Hepatocyte (in vitro differentiated cells): ENCODE data around the gene ERFL. TPM values are rescaled to one million over a fixed set of nuclear protein-coding genes. Genes with fewer than 3 reads are reported as not detected.

Experiments
- DNase-seq: peaks from one replicate; pipeline ENCODE4 v3.0.0-alpha.2; 2016; ENCODE audit warnings: low spot score
- H2AFZ ChIP-seq: fragments of 200-600 bp; sonication (generic); 2 replicates; pipeline ENCODE4 v1.6.0; 2016; ENCODE audit warnings: antibody characterized with exemption, mild to moderate bottlenecking
- H3K27ac ChIP-seq: fragments of 200-600 bp; sonication (generic); 2 replicates; pipeline ENCODE4 v1.5.1; 2016; ENCODE audit warnings: mild to moderate bottlenecking
- H3K27me3 ChIP-seq: fragments of 200-600 bp; sonication (generic); 2 replicates; pipeline ENCODE4 v1.6.1; 2016
- H3K36me3 ChIP-seq: fragments of 200-600 bp; sonication (generic); replicated peaks from 2 replicates; pipeline ENCODE4 v1.5.1; 2016; ENCODE audit warnings: low read depth; ENCODE audit not compliant: insufficient read depth
- H3K4me1 ChIP-seq: fragments of 200-600 bp; sonication (generic); 2 replicates; pipeline ENCODE4 v1.5.1; 2016; ENCODE audit warnings: mild to moderate bottlenecking, moderate library complexity; ENCODE audit not compliant: insufficient read depth
- H3K4me2 ChIP-seq: fragments of 200-600 bp; sonication (generic); 2 replicates; pipeline ENCODE4 v1.6.0; 2016
- H3K4me3 ChIP-seq: fragments of 200-600 bp; sonication (generic); 2 replicates; pipeline ENCODE4 v1.5.1; 2016; ENCODE audit warnings: mild to moderate bottlenecking
- H3K79me2 ChIP-seq: fragments of 200-600 bp; sonication (generic); 2 replicates; pipeline ENCODE4 v1.6.0; 2017; ENCODE audit warnings: mild to moderate bottlenecking
- H3K9me2 ChIP-seq: fragments of 200-600 bp; sonication (generic); replicated peaks from 2 replicates; pipeline ENCODE4 v1.6.0; 2017; ENCODE audit warnings: mild to moderate bottlenecking; ENCODE audit not compliant: insufficient read depth
- H3K9me3 ChIP-seq: fragments of 200-600 bp; sonication (generic); 2 replicates; pipeline ENCODE4 v1.5.1; 2016; ENCODE audit warnings: low read depth, mild to moderate bottlenecking
- H4K20me1 ChIP-seq: fragments of 200-600 bp; sonication (generic); 2 replicates; pipeline ENCODE4 v1.6.0; 2016; ENCODE audit warnings: mild to moderate bottlenecking; ENCODE audit not compliant: insufficient read depth, poor library complexity, severe bottlenecking
- EZH2 ChIP-seq: fragments of 200-600 bp; sonication (generic); IDR thresholded peaks from 2 replicates; pipeline ENCODE4 v1.6.1; 2016; ENCODE audit warnings: antibody characterized with exemption, mild to moderate bottlenecking, borderline replicate concordance
- EZH2phosphoT487 ChIP-seq: fragments of 200-600 bp; sonication (generic); IDR thresholded peaks from one replicate; pipeline ENCODE4 v1.6.1; 2018; ENCODE audit warnings: antibody characterized with exemption, mild to moderate bottlenecking, low read depth, moderate library complexity; ENCODE audit not compliant: unreplicated experiment, severe bottlenecking
- WGBS: methylation state at CpG from one replicate; pipeline ENCODE4 v1.1.6; 2016; ENCODE audit warnings: low lambda C conversion rate; ENCODE audit errors: missing lambda C conversion rate; 5-methylcytosine and 5-hydroxymethylcytosine counted together
- polyA plus RNA-seq: library from polyadenylated mRNA; unstranded; fragments of >200 nt; fragmentation: Nextera tagmentation; extraction: Ambion mirVana; gene quantifications from 2 replicates; pipeline ENCODE4 v1.2.1, GENCODE V29; 2016
- total RNA-seq: library from RNA; depleted of rRNA; stranded (reverse); fragments of >200 nt; gene quantifications from 2 replicates; pipeline ENCODE4 v1.2.3, GENCODE V29; 2014
- TF ChIP-seq, protein P1 (sequence below): fragments of 200-600 bp; sonication (generic); IDR thresholded peaks from 2 replicates; pipeline ENCODE4 v1.5.1; 2016; ENCODE audit warnings: antibody characterized with exemption, mild to moderate bottlenecking; ENCODE audit not compliant: poor library complexity

ERFL gene
- total and polyA plus RNA-seq, 2 experiments from 2014 or later: 0.53 TPM; not detected in 1

DNA sequence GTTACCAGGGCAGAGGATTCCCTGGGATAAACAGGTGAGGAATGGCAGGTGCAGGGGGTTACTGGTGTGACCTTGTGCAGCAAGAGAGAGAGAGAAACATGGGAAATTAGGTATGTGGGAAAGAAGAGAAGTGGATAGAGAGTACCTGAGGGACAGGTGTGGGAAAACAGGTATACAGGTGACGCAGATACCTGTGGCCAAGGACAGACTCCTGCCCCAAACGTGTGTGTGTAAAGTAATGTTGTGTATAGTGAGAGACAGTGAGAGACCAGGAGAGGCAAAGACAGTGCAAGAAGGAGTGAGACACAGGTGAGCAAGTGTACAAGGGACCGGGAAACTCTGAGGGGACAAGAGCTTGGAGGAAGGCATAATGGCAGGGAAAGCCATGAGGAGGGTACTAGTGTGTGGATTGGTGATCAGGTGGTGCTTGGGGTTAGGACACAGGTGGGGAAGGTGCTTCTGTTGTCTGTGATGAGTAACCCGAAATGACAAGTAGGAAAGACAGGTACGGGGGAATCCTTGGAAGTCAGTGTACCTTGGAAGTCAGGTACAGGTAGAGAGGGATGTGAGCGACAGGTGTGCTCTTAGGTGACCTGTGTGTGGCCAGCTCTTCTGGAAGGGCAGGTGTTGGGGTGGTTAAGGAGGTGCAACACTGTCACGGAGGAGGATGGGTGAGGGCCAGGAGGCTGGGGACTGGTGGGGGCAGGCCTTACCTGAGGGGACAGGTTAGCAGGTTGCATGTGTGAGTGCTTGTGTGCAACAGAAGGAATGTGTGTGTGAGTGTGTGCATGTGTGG, 2.8 kb downstream of the ERFL start:
- no peaks in the 10 kb centered on the region for H4K20me1 ChIP-seq
- peaks cover 90% of the 10 kb centered on the region for H3K27me3 ChIP-seq
- H3K79me2 ChIP-seq: no peaks in the 10 kb centered on the region
- no peak overlapping the region for H3K27ac ChIP-seq
- no peaks in the 10 kb centered on the region for H3K9me3 ChIP-seq
- TF ChIP-seq EZH2: no peak
- TF ChIP-seq, protein P1, sequence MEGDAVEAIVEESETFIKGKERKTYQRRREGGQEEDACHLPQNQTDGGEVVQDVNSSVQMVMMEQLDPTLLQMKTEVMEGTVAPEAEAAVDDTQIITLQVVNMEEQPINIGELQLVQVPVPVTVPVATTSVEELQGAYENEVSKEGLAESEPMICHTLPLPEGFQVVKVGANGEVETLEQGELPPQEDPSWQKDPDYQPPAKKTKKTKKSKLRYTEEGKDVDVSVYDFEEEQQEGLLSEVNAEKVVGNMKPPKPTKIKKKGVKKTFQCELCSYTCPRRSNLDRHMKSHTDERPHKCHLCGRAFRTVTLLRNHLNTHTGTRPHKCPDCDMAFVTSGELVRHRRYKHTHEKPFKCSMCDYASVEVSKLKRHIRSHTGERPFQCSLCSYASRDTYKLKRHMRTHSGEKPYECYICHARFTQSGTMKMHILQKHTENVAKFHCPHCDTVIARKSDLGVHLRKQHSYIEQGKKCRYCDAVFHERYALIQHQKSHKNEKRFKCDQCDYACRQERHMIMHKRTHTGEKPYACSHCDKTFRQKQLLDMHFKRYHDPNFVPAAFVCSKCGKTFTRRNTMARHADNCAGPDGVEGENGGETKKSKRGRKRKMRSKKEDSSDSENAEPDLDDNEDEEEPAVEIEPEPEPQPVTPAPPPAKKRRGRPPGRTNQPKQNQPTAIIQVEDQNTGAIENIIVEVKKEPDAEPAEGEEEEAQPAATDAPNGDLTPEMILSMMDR: no peak
- TF ChIP-seq EZH2phosphoT487: no peak
- no peaks in the 10 kb centered on the region for H3K9me2 ChIP-seq
- H2AFZ ChIP-seq: no peak overlapping the region
- DNase-seq: no peak
- H3K36me3 ChIP-seq: no peaks in the 10 kb centered on the region
- no peak overlapping the region for H3K4me2 ChIP-seq
- no peak overlapping the region for H3K4me3 ChIP-seq
- H3K4me1 ChIP-seq: peaks cover 11% of the 10 kb centered on the region
- 57% methylated on average over 7 of the region's 7 CpGs for WGBS

DNA sequence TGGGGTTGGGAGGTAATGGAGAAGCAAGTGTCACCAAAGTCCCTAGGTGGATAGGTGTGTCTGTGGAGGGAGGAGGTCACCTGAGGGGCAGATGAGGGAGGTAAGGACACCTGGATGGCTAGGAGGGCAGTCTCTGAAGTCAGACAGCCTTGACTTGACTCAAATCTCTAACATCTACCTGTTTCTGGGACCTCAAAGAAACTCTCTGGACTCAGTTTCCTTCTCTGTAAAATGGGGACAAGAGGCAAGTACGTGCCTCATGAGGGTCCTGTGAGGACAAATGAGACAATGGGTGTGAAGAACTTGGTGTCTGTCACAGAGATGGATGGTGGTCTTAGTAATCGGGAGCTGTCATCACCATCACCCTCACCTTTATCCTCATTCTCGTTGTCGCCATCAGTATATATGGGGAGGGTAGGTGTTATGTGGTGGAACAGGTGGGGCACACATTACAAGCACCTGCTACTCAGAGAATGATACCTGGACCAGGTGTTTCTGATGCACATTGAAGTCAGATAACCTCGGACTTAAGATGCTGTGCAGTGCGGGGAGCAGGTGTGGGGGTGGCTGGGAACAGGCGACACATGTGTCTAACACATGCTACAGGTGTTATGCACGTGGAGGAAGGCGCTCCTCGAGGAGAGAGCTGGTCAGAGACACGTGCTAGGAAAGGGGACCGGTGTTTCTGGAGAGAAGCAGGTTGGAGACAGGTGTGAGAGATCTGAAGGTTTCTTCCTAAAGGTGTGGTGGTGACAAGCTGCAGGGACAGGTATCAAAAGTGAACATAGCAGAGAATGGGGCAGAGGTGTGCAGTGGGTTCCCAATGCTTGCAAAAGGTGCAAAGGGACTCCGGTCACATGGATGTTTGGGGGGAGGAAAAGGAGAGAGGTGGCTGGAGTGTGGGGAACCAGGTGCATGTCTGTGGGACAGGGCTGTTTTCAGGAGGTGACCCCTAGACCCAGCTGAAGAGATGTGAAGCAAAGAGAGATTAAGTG, 3.8 kb downstream of the ERFL start:
- Histone ChIP-seq H2AFZ (no peak overlapping the region), H3K27me3 (peaks cover 83% of the 10 kb centered on the region), H3K9me3 (no peaks in the 10 kb centered on the region), H3K36me3 (no peaks in the 10 kb centered on the region), H3K9me2 (no peaks in the 10 kb centered on the region), H3K4me2 (no peak overlapping the region), H3K4me3 (no peak overlapping the region), H4K20me1 (no peaks in the 10 kb centered on the region), H3K4me1 (peaks cover 11% of the 10 kb centered on the region), H3K27ac (no peak overlapping the region), H3K79me2 (no peaks in the 10 kb centered on the region)
- 53% methylated on average over 13 of the region's 13 CpGs for WGBS
- TF ChIP-seq EZH2 (no peak), EZH2phosphoT487 (no peak)
- TF ChIP-seq, protein P1: no peak
- no peak for DNase-seq

DNA sequence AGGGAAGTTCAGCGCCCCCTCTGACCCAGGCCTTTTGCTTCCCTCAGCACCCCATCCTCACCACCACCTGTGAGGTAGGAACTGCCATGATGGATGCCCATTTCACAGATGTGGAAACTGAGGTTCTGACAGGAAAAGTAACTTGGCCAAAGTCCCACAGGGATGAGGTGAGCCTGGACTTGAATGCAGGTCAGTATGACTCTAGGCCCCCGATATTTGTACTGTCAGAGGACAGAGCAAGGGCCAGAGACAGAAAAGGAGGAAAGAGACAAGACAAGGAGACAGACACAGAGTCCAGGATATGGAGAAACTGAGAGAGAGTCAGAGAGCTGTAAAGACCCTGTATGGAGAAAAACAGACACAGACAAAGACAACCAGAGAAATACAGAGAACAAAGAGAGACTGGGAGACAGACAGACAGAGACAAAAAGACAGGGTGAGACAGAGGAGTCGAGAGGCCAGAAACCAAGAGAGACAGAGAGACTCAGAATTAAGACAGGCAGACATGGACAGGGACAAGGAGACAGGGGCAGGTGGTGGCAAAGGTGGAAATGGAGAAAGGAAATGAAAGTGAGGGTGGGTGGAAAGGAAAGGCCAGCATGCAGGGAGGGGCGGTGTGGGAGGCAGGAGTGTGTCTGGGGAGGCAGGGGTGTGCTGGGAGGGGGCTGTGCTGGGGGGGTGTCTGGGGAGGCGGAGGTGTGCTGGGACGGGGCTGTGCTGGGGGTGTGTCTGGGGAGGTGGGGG, 5.0 kb downstream of the ERFL start:
- no peak for TF ChIP-seq EZH2
- no peak for TF ChIP-seq EZH2phosphoT487
- TF ChIP-seq, protein P1: no peak
- peaks cover 75% of the 10 kb centered on the region for H3K27me3 ChIP-seq

More for the DNA sequence above, 5.0 kb downstream of the ERFL start:
- Histone ChIP-seq H3K79me2 (no peaks in the 10 kb centered on the region), H3K4me2 (no peak overlapping the region), H3K4me3 (no peak overlapping the region), H3K4me1 (peaks cover 5% of the 10 kb centered on the region), H3K9me3 (no peaks in the 10 kb centered on the region), H3K36me3 (no peaks in the 10 kb centered on the region), H3K27ac (no peak overlapping the region), H4K20me1 (no peaks in the 10 kb centered on the region), H2AFZ (no peak overlapping the region), H3K9me2 (no peaks in the 10 kb centered on the region)
- WGBS: 63% methylated on average over 4 of the region's 6 CpGs
- DNase-seq: no peak
